Measurements from ENCODE around the gene BCAS4.

- TF ChIP-seq CTCF (IDR thresholded peaks at IDR 0.05): peak in 1 of 3 donors; percentile 4
- no peak for TF ChIP-seq POLR2AphosphoS5 (IDR thresholded peaks at IDR 0.05)
Observed at GRCh38 chr20:50746138-50746940, 48.5 kb upstream of the BCAS4 start.

Data from breast epithelium (tissue), 3 donors.